PC-9 (cell line): Measurements from ENCODE around the gene TECTB. TPM values are rescaled to one million over a fixed set of nuclear protein-coding genes. Genes with fewer than 3 reads are reported as not detected.
A peak's percentile ranks its signal among the peaks of the same experiment; 100 is the strongest.
"Not testable (repeated sequence)": the region's sequence is repeated elsewhere in the genome, so short reads cannot be mapped to it uniquely, and the experiment has no call there.

Experiments used
- BruUV-seq: library from RNA; stranded (reverse); fragments of 400-500 nt; replicated peaks from 2 replicates; lab custom pipeline; 2021; lab: Mats Ljungman, UMichigan
- CTCF ChIA-PET: fragments of 300-600 bp; sonication (Branson Sonifier 250); formaldehyde crosslinking; loops from one replicate; lab custom pipeline; 2022; ENCODE audit warnings: antibody characterized with exemption; lab: Charles Lee
- POLR2A ChIA-PET: fragments of 300-600 bp; sonication (Branson Sonifier 250); formaldehyde crosslinking; loops from one replicate; lab custom pipeline; 2022; ENCODE audit warnings: antibody characterized with exemption; ENCODE audit not compliant: unreplicated experiment; lab: Charles Lee
- DNase-seq, 2 experiments: peaks; one replicate each; pipeline versions ENCODE4 v3.0.0 to v3.0.0-alpha.2; 2015 to 2022; ENCODE audit warnings: mixed read lengths in 1 of 2
- H2AFZ ChIP-seq: fragments of 200-600 bp; sonication (generic); 2 replicates; pipeline ENCODE4 v1.8.1; 2017; ENCODE audit warnings: antibody characterized with exemption
- H3F3A ChIP-seq: fragments of 200-600 bp; sonication (generic); 2 replicates; pipeline ENCODE4 v1.8.1; 2017; ENCODE audit warnings: antibody characterized with exemption, mild to moderate bottlenecking, low read depth; ENCODE audit not compliant: insufficient read depth
- H3K27ac ChIP-seq: fragments of 200-600 bp; sonication (generic); 2 replicates; pipeline ENCODE4 v1.6.1; 2016; ENCODE audit warnings: mixed run types
- H3K27me3 ChIP-seq: fragments of 200-600 bp; sonication (generic); 2 replicates; pipeline ENCODE4 v1.6.1; 2016; ENCODE audit warnings: low read depth, mixed run types; ENCODE audit not compliant: insufficient read depth
- H3K36me3 ChIP-seq: fragments of 200-600 bp; sonication (generic); 2 replicates; pipeline ENCODE4 v1.6.1; 2016; ENCODE audit warnings: low read depth, mixed run types
- H3K4me1 ChIP-seq: fragments of 200-600 bp; sonication (generic); replicated peaks from 2 replicates; pipeline ENCODE4 v1.6.1; 2016; ENCODE audit warnings: mixed run types; ENCODE audit not compliant: insufficient read depth
- H3K4me2 ChIP-seq: fragments of 200-600 bp; sonication (generic); 2 replicates; pipeline ENCODE4 v1.6.1; 2017; ENCODE audit warnings: mixed run types
- H3K4me3 ChIP-seq: fragments of 200-600 bp; sonication (generic); 2 replicates; pipeline ENCODE4 v1.6.1; 2016; ENCODE audit warnings: mixed run types
- H3K79me2 ChIP-seq: fragments of 200-600 bp; sonication (generic); 2 replicates; pipeline ENCODE4 v1.6.1; 2017; ENCODE audit warnings: low read depth, mixed run types
- H3K9me2 ChIP-seq: fragments of 200-600 bp; sonication (generic); 2 replicates; pipeline ENCODE4 v1.8.1; 2017; ENCODE audit warnings: mild to moderate bottlenecking; ENCODE audit not compliant: insufficient read depth
- H3K9me3 ChIP-seq: fragments of 200-600 bp; sonication (generic); 2 replicates; pipeline ENCODE4 v1.8.1; 2016; ENCODE audit warnings: low read depth; ENCODE audit not compliant: insufficient read depth
- H4K20me1 ChIP-seq: fragments of 200-600 bp; sonication (generic); 2 replicates; pipeline ENCODE4 v1.8.1; 2017; ENCODE audit not compliant: insufficient read depth
- CTCF ChIP-seq: fragments of 200-600 bp; sonication (generic); conservative IDR thresholded peaks from 2 replicates; pipeline ENCODE4 v1.6.1; 2017; ENCODE audit warnings: mixed run types, antibody characterized with exemption, mild to moderate bottlenecking, moderate library complexity
- EZH2 ChIP-seq: fragments of 200-600 bp; sonication (generic); IDR thresholded peaks from 2 replicates; pipeline ENCODE4 v1.8.0; 2017; ENCODE audit warnings: antibody characterized with exemption, low read depth
- intact Hi-C: fragments of 100-400 bp; cut with micrococcal nuclease; formaldehyde crosslinking; loops from one replicate; pipeline ENCODE4 v1.10.0; 2022; ENCODE audit not compliant: unreplicated experiment
- total RNA-seq: library from RNA; stranded (reverse); gene quantifications from 2 replicates; pipeline ENCODE4 v1.2.3, GENCODE V29; 2021

Gene TECTB
- total RNA-seq, 1 experiment from 2014 or later = not detected

- H3K4me1 ChIP-seq = no peaks in the 10 kb centered on the region
- TF ChIP-seq CTCF (no peak), EZH2 (no peak)
- peak overlapping the region; percentile 47 for H3K4me2 ChIP-seq
- intact Hi-C loops = no loop called here
- H3F3A ChIP-seq = no peaks in the 10 kb centered on the region
- H3K9me3 ChIP-seq = no peaks in the 10 kb centered on the region; the same call in 1 of the 2 replicates
- ChIA-PET CTCF (no interaction called here), POLR2A (no interaction called here)
- no peaks in the 10 kb centered on the region for H3K9me2 ChIP-seq
- no peaks in the 10 kb centered on the region for H3K36me3 ChIP-seq
- no peaks in the 10 kb centered on the region for H3K27me3 ChIP-seq
- H3K27ac ChIP-seq = no peak overlapping the region
- DNase-seq = no peak
- H2AFZ ChIP-seq = no peak overlapping the region
- H3K79me2 ChIP-seq = no peaks in the 10 kb centered on the region
- peak overlapping the region; percentile 11; the same call in 1 of the 2 replicates for H3K4me3 ChIP-seq
- H4K20me1 ChIP-seq = no peaks in the 10 kb centered on the region
- no TSS peak for BruUV-seq
These were observed 32.6 kb upstream of the TECTB start for GRCh38 chr10:112250555-112250954.

GRCh38 chr10:112251238-112251637, 32.0 kb upstream of the TECTB start:
- H3K36me3 ChIP-seq, H3K27ac ChIP-seq, H3K9me2 ChIP-seq, BruUV-seq, H3K27me3 ChIP-seq, H3K79me2 ChIP-seq, H2AFZ ChIP-seq, H3K9me3 ChIP-seq, intact Hi-C loops, H3K4me1 ChIP-seq, POLR2A ChIA-PET, DNase-seq, CTCF ChIA-PET, H4K20me1 ChIP-seq, H3F3A ChIP-seq: not testable (repeated sequence)
- Histone ChIP-seq H3K4me3 (peak overlapping the region; percentile 11; the same call in 1 of the 2 replicates), H3K4me2 (peak overlapping the region; percentile 47)

GRCh38 chr10:112258407-112258806, 24.8 kb upstream of the TECTB start:
- Histone ChIP-seq H3K27ac (no peak overlapping the region), H3K4me1 (no peaks in the 10 kb centered on the region), H3K4me2 (no peak overlapping the region), H3K27me3 (no peaks in the 10 kb centered on the region), H3K79me2 (no peaks in the 10 kb centered on the region), H2AFZ (no peak overlapping the region), H3F3A (no peaks in the 10 kb centered on the region), H3K36me3 (no peaks in the 10 kb centered on the region), H3K4me3 (no peak overlapping the region), H3K9me2 (no peaks in the 10 kb centered on the region), H4K20me1 (no peaks in the 10 kb centered on the region), H3K9me3 (no peaks in the 10 kb centered on the region)
- ChIA-PET POLR2A (no interaction called here), CTCF (no interaction called here)
- intact Hi-C loops = no loop called here
- TF ChIP-seq EZH2 (no peak), CTCF (no peak)
- DNase-seq = no peak
- BruUV-seq = no TSS peak

- H3F3A ChIP-seq = no peaks in the 10 kb centered on the region
- POLR2A ChIA-PET = no interaction called here
- TF ChIP-seq CTCF = no peak
- TF ChIP-seq EZH2 = no peak
- no peaks in the 10 kb centered on the region for H3K9me2 ChIP-seq
- DNase-seq = no peak
- no peak overlapping the region for H3K27ac ChIP-seq
- H3K36me3 ChIP-seq = no peaks in the 10 kb centered on the region
- H3K4me1 ChIP-seq = no peaks in the 10 kb centered on the region
- H2AFZ ChIP-seq = no peak overlapping the region
- H3K4me3 ChIP-seq = no peak overlapping the region
- H3K79me2 ChIP-seq = no peaks in the 10 kb centered on the region
- no peaks in the 10 kb centered on the region for H3K27me3 ChIP-seq
- intact Hi-C loops = no loop called here
- CTCF ChIA-PET = no interaction called here
- no peaks in the 10 kb centered on the region for H4K20me1 ChIP-seq
- H3K9me3 ChIP-seq = no peaks in the 10 kb centered on the region
- no peak overlapping the region for H3K4me2 ChIP-seq
- no TSS peak for BruUV-seq
These were observed 23.5 kb upstream of the TECTB start for GRCh38 chr10:112259688-112260087.
